NCI-H1105 (cell line): Measurements from ENCODE around the gene FAM168A.
A peak's percentile ranks its signal among the peaks of the same experiment; 100 is the strongest.

Experiments
- DNase-seq: peaks from one replicate; lab custom pipeline; 2025; lab: John Stamatoyannopoulos, UW

FAM168A gene

GRCh38 chr11:73401217-73401923, 196.5 kb downstream of the FAM168A start:
- no peak for DNase-seq

- DNase-seq = no peak
Observed at GRCh38 chr11:73400293-73400692, 197.6 kb downstream of the FAM168A start.

- DNase-seq = no peak
Observed at GRCh38 chr11:73399636-73400035, 198.3 kb downstream of the FAM168A start.

GRCh38 chr11:73399159-73399590, 198.7 kb downstream of the FAM168A start:
- no peak for DNase-seq

- no peak for DNase-seq
Observed at GRCh38 chr11:73398721-73399120, 199.2 kb downstream of the FAM168A start.

GRCh38 chr11:73398132-73398526, 199.8 kb downstream of the FAM168A start:
- no peak for DNase-seq

GRCh38 chr11:73397468-73398131, 200.3 kb downstream of the FAM168A start:
- no peak for DNase-seq

- DNase-seq = no peak
Observed at GRCh38 chr11:73396985-73397384, 200.9 kb downstream of the FAM168A start.

- DNase-seq = no peak
Observed at GRCh38 chr11:73396251-73396930, 201.5 kb downstream of the FAM168A start.

- DNase-seq = no peak
Observed at GRCh38 chr11:73395297-73396208, 202.4 kb downstream of the FAM168A start.

GRCh38 chr11:73394416-73395296, 203.3 kb downstream of the FAM168A start:
- DNase-seq = no peak

GRCh38 chr11:73393479-73394415, 204.2 kb downstream of the FAM168A start:
- peak; percentile 52 for DNase-seq

- DNase-seq = no peak
Observed at GRCh38 chr11:73393011-73393380, 204.9 kb downstream of the FAM168A start.

- DNase-seq = no peak
Observed at GRCh38 chr11:73392108-73393010, 205.6 kb downstream of the FAM168A start.

- no peak for DNase-seq
Observed at GRCh38 chr11:73391665-73392064, 206.2 kb downstream of the FAM168A start.

- DNase-seq = no peak
Observed at GRCh38 chr11:73390601-73391565, 207.0 kb downstream of the FAM168A start.

GRCh38 chr11:73389916-73390315, 208.0 kb downstream of the FAM168A start:
- no peak for DNase-seq

GRCh38 chr11:73389134-73389525, 208.8 kb downstream of the FAM168A start:
- DNase-seq = no peak
